ENCODE measurements around the gene WDR88. TPM values are rescaled to one million over a fixed set of nuclear protein-coding genes. Genes with fewer than 3 reads are reported as not detected.
"Not testable (repeated sequence)": the region's sequence is repeated elsewhere in the genome, so short reads cannot be mapped to it uniquely, and the experiment has no call there.

Gene WDR88
- total RNA-seq, 2 donors from 2014 or later = not detected

DNA sequence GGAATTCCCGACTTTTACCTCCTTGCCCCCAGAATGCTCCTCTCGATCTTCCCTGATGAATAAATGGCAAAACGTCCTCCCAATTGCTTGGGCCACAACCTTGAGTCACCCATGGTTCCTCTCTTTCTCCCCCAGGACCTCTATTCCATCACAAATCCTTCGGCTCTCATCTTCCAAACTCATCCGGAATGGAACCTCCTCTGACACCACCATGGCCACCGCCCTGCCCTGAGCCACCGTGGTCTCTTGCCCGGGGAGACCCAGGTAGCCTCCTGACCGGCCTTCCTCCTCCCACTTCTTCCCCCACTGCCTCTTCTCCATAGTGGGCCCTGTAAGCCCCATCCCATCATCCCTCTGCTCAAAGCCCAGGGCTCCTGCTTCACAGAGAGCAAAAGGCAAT lies 88.8 kb downstream of the WDR88 start:
- H3K9ac ChIP-seq (ENCODE audit: extremely low read depth, low read length, poor library complexity, severe bottlenecking) = no peak overlapping the region
- Mint-ChIP-seq H3K4me1 (no peaks in the 10 kb centered on the region), H3K4me3 (no peak overlapping the region), H3K36me3 (ENCODE audit: low read depth) (no peaks in the 10 kb centered on the region), H3K9me3 (no peaks in the 10 kb centered on the region), H3K27ac (no peak overlapping the region), H3K27me3 (ENCODE audit: insufficient read depth) (peaks cover 40% of the 10 kb centered on the region)
- TF ChIP-seq, protein P1, sequence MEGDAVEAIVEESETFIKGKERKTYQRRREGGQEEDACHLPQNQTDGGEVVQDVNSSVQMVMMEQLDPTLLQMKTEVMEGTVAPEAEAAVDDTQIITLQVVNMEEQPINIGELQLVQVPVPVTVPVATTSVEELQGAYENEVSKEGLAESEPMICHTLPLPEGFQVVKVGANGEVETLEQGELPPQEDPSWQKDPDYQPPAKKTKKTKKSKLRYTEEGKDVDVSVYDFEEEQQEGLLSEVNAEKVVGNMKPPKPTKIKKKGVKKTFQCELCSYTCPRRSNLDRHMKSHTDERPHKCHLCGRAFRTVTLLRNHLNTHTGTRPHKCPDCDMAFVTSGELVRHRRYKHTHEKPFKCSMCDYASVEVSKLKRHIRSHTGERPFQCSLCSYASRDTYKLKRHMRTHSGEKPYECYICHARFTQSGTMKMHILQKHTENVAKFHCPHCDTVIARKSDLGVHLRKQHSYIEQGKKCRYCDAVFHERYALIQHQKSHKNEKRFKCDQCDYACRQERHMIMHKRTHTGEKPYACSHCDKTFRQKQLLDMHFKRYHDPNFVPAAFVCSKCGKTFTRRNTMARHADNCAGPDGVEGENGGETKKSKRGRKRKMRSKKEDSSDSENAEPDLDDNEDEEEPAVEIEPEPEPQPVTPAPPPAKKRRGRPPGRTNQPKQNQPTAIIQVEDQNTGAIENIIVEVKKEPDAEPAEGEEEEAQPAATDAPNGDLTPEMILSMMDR (conservative IDR thresholded peaks at IDR 0.05) = no peak
- no peak overlapping the region for H3K4me3 ChIP-seq (ENCODE audit: low read length)
- 85 to 90% methylated on average over 8 to 9 of the region's 9 CpGs for WGBS, 2 experiments (ENCODE audit: insufficient coverage in 1 of 2, insufficient read length in 1 of 2)
- no peak for DNase-seq
- no peaks in the 10 kb centered on the region for H3K36me3 ChIP-seq (ENCODE audit: control insufficient read depth, insufficient read depth, low read length)
- H3K9me3 ChIP-seq (ENCODE audit: control insufficient read depth, low read length) = no peaks in the 10 kb centered on the region
- H3K27ac ChIP-seq (ENCODE audit: low read depth, low read length) = no peak overlapping the region
- H3K4me1 ChIP-seq (ENCODE audit: control insufficient read depth, insufficient read depth, low read length) = no peaks in the 10 kb centered on the region
- peaks cover 39% of the 10 kb centered on the region for H3K27me3 ChIP-seq (ENCODE audit: control insufficient read depth, insufficient read depth, low read length, poor library complexity, severe bottlenecking)

DNA sequence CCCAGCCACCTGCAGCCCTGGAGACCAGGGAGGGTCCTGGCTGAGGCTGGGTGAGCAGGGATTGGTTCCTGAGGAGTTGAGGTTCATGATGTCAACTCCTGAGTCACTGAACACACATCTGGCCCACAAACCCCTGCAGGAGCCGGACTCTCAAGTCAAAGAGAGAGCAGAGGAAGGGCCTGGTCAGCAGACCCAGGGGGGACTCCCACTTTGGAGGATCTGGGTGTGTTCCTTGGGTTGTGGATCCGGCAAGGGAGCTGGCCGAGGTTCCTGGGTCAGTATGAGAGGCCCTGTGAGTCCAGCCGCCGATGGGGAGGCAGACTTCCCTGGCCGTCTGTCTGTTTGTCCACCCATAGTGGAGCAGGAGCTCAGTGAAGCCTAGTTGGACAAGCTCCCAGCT lies 89.7 kb downstream of the WDR88 start:
- Histone ChIP-seq H3K27me3 (ENCODE audit: control insufficient read depth, insufficient read depth, low read length, poor library complexity, severe bottlenecking) (peaks cover 48% of the 10 kb centered on the region), H3K4me3 (ENCODE audit: low read length) (no peak overlapping the region), H3K9me3 (ENCODE audit: control insufficient read depth, low read length) (no peaks in the 10 kb centered on the region), H3K4me1 (ENCODE audit: control insufficient read depth, insufficient read depth, low read length) (no peaks in the 10 kb centered on the region), H3K27ac (ENCODE audit: low read depth, low read length) (no peak overlapping the region), H3K36me3 (ENCODE audit: control insufficient read depth, insufficient read depth, low read length) (no peaks in the 10 kb centered on the region), H3K9ac (ENCODE audit: extremely low read depth, low read length, poor library complexity, severe bottlenecking) (no peak overlapping the region)
- Mint-ChIP-seq H3K4me1 (peaks cover 3% of the 10 kb centered on the region), H3K9me3 (peaks cover 2% of the 10 kb centered on the region), H3K27ac (no peak overlapping the region), H3K36me3 (ENCODE audit: low read depth) (no peaks in the 10 kb centered on the region), H3K27me3 (ENCODE audit: insufficient read depth) (peaks cover 49% of the 10 kb centered on the region), H3K4me3 (no peak overlapping the region)
- WGBS, 2 experiments (ENCODE audit: insufficient coverage in 1 of 2, insufficient read length in 1 of 2) = 89 to 92% methylated on average over 3 to 6 of the region's 6 CpGs
- no peak for DNase-seq
- TF ChIP-seq, protein P1 (conservative IDR thresholded peaks at IDR 0.05) = no peak

DNA sequence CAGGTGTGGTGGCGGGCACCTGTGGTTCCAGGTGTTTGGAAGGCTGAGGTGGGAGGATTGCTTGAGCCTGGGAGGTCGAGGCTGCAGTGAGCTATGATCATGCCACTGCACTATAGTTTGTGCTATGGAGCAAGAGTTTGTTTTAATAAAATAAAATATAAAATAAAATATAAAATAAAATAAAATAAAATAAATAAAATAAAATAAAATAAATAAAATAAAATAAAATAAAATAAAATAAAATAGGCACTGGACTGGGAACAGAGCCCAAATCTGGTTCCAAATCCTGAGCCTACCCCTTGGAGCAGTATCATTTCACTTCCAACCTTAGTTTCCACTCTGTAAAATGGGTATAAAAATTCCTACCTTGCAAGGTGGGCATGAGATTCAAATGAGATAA lies 90.3 kb downstream of the WDR88 start:
- not testable (repeated sequence) for H3K27ac Mint-ChIP-seq; H3K9me3 Mint-ChIP-seq; H3K4me3 ChIP-seq (ENCODE audit: low read length); H3K36me3 Mint-ChIP-seq (ENCODE audit: low read depth); H3K9ac ChIP-seq (ENCODE audit: extremely low read depth, low read length, poor library complexity, severe bottlenecking); H3K4me1 ChIP-seq (ENCODE audit: control insufficient read depth, insufficient read depth, low read length); H3K4me1 Mint-ChIP-seq; H3K4me3 Mint-ChIP-seq; H3K27ac ChIP-seq (ENCODE audit: low read depth, low read length); H3K9me3 ChIP-seq (ENCODE audit: control insufficient read depth, low read length); DNase-seq; H3K36me3 ChIP-seq (ENCODE audit: control insufficient read depth, insufficient read depth, low read length)
- H3K27me3 Mint-ChIP-seq (ENCODE audit: insufficient read depth) = peaks cover 53% of the 10 kb centered on the region
- WGBS, 2 experiments (ENCODE audit: insufficient coverage in 1 of 2, insufficient read length in 1 of 2) = 95% methylated on average over 2 of the region's 2 CpGs; no CpG with 5 or more reads in 1 of the 2 experiments
- peaks cover 53% of the 10 kb centered on the region for H3K27me3 ChIP-seq (ENCODE audit: control insufficient read depth, insufficient read depth, low read length, poor library complexity, severe bottlenecking)

All from endodermal cell (in vitro differentiated cells).